A673 (cell line): Measurements from ENCODE around the gene DESI1. TPM values are rescaled to one million over a fixed set of nuclear protein-coding genes. Genes with fewer than 3 reads are reported as not detected.

Experiments used
- BruUV-seq: library from RNA; stranded (reverse); fragments of 400-500 nt; replicated peaks from 2 replicates; lab custom pipeline; 2021; lab: Mats Ljungman, UMichigan
- CTCF ChIA-PET: fragments of 300-600 bp; sonication (Branson Sonifier 250); formaldehyde crosslinking; loops from one replicate; lab custom pipeline; 2022; ENCODE audit warnings: antibody characterized with exemption; lab: Charles Lee
- POLR2A ChIA-PET: fragments of 300-600 bp; sonication (Branson Sonifier 250); formaldehyde crosslinking; loops from one replicate; lab custom pipeline; 2022; ENCODE audit warnings: antibody characterized with exemption; ENCODE audit not compliant: low non-redundant PET; lab: Charles Lee
- DNase-seq: peaks from one replicate; pipeline ENCODE4 v3.0.0-alpha.2; 2015; ENCODE audit warnings: low spot score
- H3K27ac ChIP-seq: fragments of 200-600 bp; sonication (generic); 2 replicates; pipeline ENCODE4 v1.5.1; 2016; ENCODE audit warnings: mixed run types, low read depth, mild to moderate bottlenecking, mixed read lengths, antibody characterized with exemption, low read length; ENCODE audit not compliant: poor library complexity, severe bottlenecking
- H3K27me3 ChIP-seq: fragments of 200-600 bp; sonication (generic); replicated peaks from 2 replicates; pipeline ENCODE4 v1.6.1; 2017; ENCODE audit warnings: mixed run types, low read depth, mild to moderate bottlenecking, mixed read lengths, antibody characterized with exemption, low read length; ENCODE audit not compliant: insufficient read depth, poor library complexity
- H3K36me3 ChIP-seq: fragments of 200-600 bp; sonication (generic); 2 replicates; pipeline ENCODE4 v1.6.1; 2016; ENCODE audit warnings: mixed run types, mild to moderate bottlenecking, mixed read lengths, antibody characterized with exemption, low read length; ENCODE audit not compliant: insufficient read depth, poor library complexity, severe bottlenecking
- H3K4me1 ChIP-seq: fragments of 200-600 bp; sonication (generic); 2 replicates; pipeline ENCODE4 v1.6.1; 2017; ENCODE audit warnings: mixed run types, mild to moderate bottlenecking, mixed read lengths, antibody characterized with exemption, low read length; ENCODE audit not compliant: insufficient read depth, poor library complexity, severe bottlenecking
- H3K4me3 ChIP-seq: fragments of 200-600 bp; sonication (generic); 2 replicates; pipeline ENCODE4 v1.5.1; 2016; ENCODE audit warnings: low read depth, mixed run types, mild to moderate bottlenecking, mixed read lengths, low read length; ENCODE audit not compliant: poor library complexity, severe bottlenecking
- H3K9me3 ChIP-seq: fragments of 200-600 bp; sonication (generic); 2 replicates; pipeline ENCODE4 v1.6.1; 2016; ENCODE audit warnings: mixed run types, low read depth, mild to moderate bottlenecking, mixed read lengths, antibody characterized with exemption, low read length; ENCODE audit not compliant: poor library complexity, severe bottlenecking
- CTCF ChIP-seq: fragments of 300-800, 200-600 bp; sonication (generic); conservative IDR thresholded peaks from 2 replicates; pipeline ENCODE4 v1.5.1; 2017; ENCODE audit warnings: low read depth, mild to moderate bottlenecking, antibody characterized with exemption, low read length, moderate library complexity, mixed read lengths
- EZH2 ChIP-seq: fragments of 200-600 bp; sonication (generic); IDR thresholded peaks from 2 replicates; pipeline ENCODE4 v1.6.1; 2017; ENCODE audit warnings: borderline replicate concordance, low read depth, mild to moderate bottlenecking, mixed read lengths, antibody characterized with exemption, low read length; ENCODE audit not compliant: poor library complexity, severe bottlenecking
- intact Hi-C: fragments of 100-400 bp; cut with micrococcal nuclease; formaldehyde crosslinking; loops from one replicate; pipeline ENCODE4 v1.10.0; 2022; ENCODE audit not compliant: unreplicated experiment
- total RNA-seq: library from RNA; stranded (reverse); gene quantifications from 2 replicates; pipeline ENCODE4 v1.2.3, GENCODE V29; 2021

Gene DESI1
- total RNA-seq, 1 experiment from 2014 or later = 47.6 TPM

GRCh38 chr22:41579297-41579996, 41.4 kb downstream of the DESI1 start:
- H3K4me3 ChIP-seq = no peak overlapping the region
- no peaks in the 10 kb centered on the region for H3K9me3 ChIP-seq
- CTCF ChIA-PET = no interaction called here
- H3K4me1 ChIP-seq = no peaks in the 10 kb centered on the region
- POLR2A ChIA-PET = no interaction called here
- BruUV-seq = no TSS peak
- no peak for TF ChIP-seq CTCF
- H3K36me3 ChIP-seq = peaks cover 8% of the 10 kb centered on the region
- H3K27ac ChIP-seq = no peak overlapping the region
- no peak for DNase-seq
- H3K27me3 ChIP-seq = no peaks in the 10 kb centered on the region
- intact Hi-C loops = no loop called here

GRCh38 chr22:41578818-41579217, 42.0 kb downstream of the DESI1 start:
- no peak overlapping the region for H3K4me3 ChIP-seq
- H3K36me3 ChIP-seq = peaks cover 8% of the 10 kb centered on the region
- CTCF ChIA-PET = no interaction called here
- H3K27me3 ChIP-seq = no peaks in the 10 kb centered on the region
- no TSS peak for BruUV-seq
- H3K4me1 ChIP-seq = no peaks in the 10 kb centered on the region
- no peak for TF ChIP-seq EZH2
- no peak for TF ChIP-seq CTCF
- no peak for DNase-seq
- no peak overlapping the region for H3K27ac ChIP-seq
- intact Hi-C loops = no loop called here
- POLR2A ChIA-PET = no interaction called here
- no peaks in the 10 kb centered on the region for H3K9me3 ChIP-seq

GRCh38 chr22:41578114-41578513, 42.7 kb downstream of the DESI1 start:
- no peak for DNase-seq
- POLR2A ChIA-PET = no interaction called here
- intact Hi-C loops = no loop called here
- Histone ChIP-seq H3K4me1 (no peaks in the 10 kb centered on the region), H3K27me3 (no peaks in the 10 kb centered on the region), H3K9me3 (no peaks in the 10 kb centered on the region), H3K36me3 (peaks cover 8% of the 10 kb centered on the region), H3K4me3 (no peak overlapping the region), H3K27ac (no peak overlapping the region)
- no TSS peak for BruUV-seq
- CTCF ChIA-PET = interaction anchor here (0.7 kb wide), 1 partner anchor 860 kb away, joined by 3 read pairs; no protein-coding TSS in a partner anchor
- TF ChIP-seq EZH2 (no peak), CTCF (no peak)
